Measurements from ENCODE around the gene PKD1L1. TPM values are rescaled to one million over a fixed set of nuclear protein-coding genes. Genes with fewer than 3 reads are reported as not detected.

Gene PKD1L1
- total RNA-seq, 1 experiment from 2014 or later, result 0.17 TPM

GRCh38 chr7:47764746-47765145 is 183.5 kb downstream of the PKD1L1 start:
- Histone ChIP-seq H3K23me2 (ENCODE audit: insufficient read length, low read depth, low read length, poor library complexity, severe bottlenecking) (no peaks in the 10 kb centered on the region), H4K8ac (replicated peaks; ENCODE audit: insufficient read length, low read depth, low read length) (no peak overlapping the region), H4K91ac (ENCODE audit: insufficient read length, low read depth, low read length) (no peak overlapping the region), H2AFZ (ENCODE audit: low read length) (no peak overlapping the region), H4K5ac (ENCODE audit: insufficient read length, low read depth, low read length) (no peak overlapping the region), H3K4me1 (ENCODE audit: insufficient read depth, low read length) (no peaks in the 10 kb centered on the region), H3K9me3 (ENCODE audit: control insufficient read depth, low read depth, low read length) (no peaks in the 10 kb centered on the region), H3K4ac (ENCODE audit: low read depth, low read length) (no peak overlapping the region), H3K14ac (ENCODE audit: insufficient read depth, low read length) (no peak overlapping the region), H3K9ac (ENCODE audit: extremely low read depth, insufficient read length, low read length) (no peak overlapping the region), H3K79me1 (ENCODE audit: insufficient read depth, low read depth, low read length, poor library complexity, severe bottlenecking) (no peaks in the 10 kb centered on the region), H2BK15ac (ENCODE audit: low read depth, low read length) (no peak overlapping the region; the same call in 1 of the 2 replicates), H2BK12ac (ENCODE audit: insufficient read length, low read depth, low read length) (no peak overlapping the region), H2BK120ac (ENCODE audit: low read depth, low read length, poor library complexity, severe bottlenecking) (no peak overlapping the region), H3K27ac (ENCODE audit: insufficient read length, low read depth, low read length) (no peak overlapping the region), H3K23ac (ENCODE audit: insufficient read length, low read depth, low read length) (no peak overlapping the region), H3K27me3 (ENCODE audit: insufficient read depth, low read length) (no peaks in the 10 kb centered on the region), H2BK20ac (ENCODE audit: low read depth, low read length, poor library complexity, severe bottlenecking) (no peak overlapping the region), H4K20me1 (ENCODE audit: control insufficient read depth, insufficient read depth, insufficient read length) (no peaks in the 10 kb centered on the region), H3K4me2 (ENCODE audit: insufficient read depth, insufficient read length, low read length) (no peak overlapping the region), H3K79me2 (ENCODE audit: insufficient read depth, low read length) (no peaks in the 10 kb centered on the region), H2AK5ac (ENCODE audit: insufficient read length, low read length) (no peak overlapping the region), H3T11ph (ENCODE audit: low read length) (no peak overlapping the region), H3K18ac (ENCODE audit: insufficient read length, low read depth, low read length) (no peak overlapping the region), H3K56ac (ENCODE audit: insufficient read length, low read depth, low read length) (no peak overlapping the region), H2BK5ac (ENCODE audit: insufficient read length, low read length) (no peak overlapping the region)
- TF ChIP-seq CTCF (conservative IDR thresholded peaks at IDR 0.05), result no peak
- peaks cover 5% of the 10 kb centered on the region in 2 experiments; a peak in 3 of 4 replicates for H3K4me1 Mint-ChIP-seq
- H3K9me3 Mint-ChIP-seq, result no peaks in the 10 kb centered on the region
- no peak overlapping the region for H3K4me3 Mint-ChIP-seq
- H3K36me3 Mint-ChIP-seq (ENCODE audit: insufficient read depth in 1 of 3, low read depth in 3 of 3), result no peaks in the 10 kb centered on the region
- DNase-seq, result no peak
- no peak overlapping the region for H3K27ac Mint-ChIP-seq
- no CpG with 5 or more reads among the region's 5 CpGs for WGBS (ENCODE audit: extremely low coverage, insufficient read length, low lambda C conversion rate)
- H3K27me3 Mint-ChIP-seq (ENCODE audit: low read depth), result no peaks in the 10 kb centered on the region; the same call in 1 of the 2 replicates
